G401.6 (cell line): ENCODE results near the gene PLAAT5.

Experiments
- FAIRE-seq: peaks from 2 replicates; lab custom pipeline; 2012; peaks lifted over from hg19 to GRCh38; lab: Jason Lieb, UNC

PLAAT5 gene

DNA sequence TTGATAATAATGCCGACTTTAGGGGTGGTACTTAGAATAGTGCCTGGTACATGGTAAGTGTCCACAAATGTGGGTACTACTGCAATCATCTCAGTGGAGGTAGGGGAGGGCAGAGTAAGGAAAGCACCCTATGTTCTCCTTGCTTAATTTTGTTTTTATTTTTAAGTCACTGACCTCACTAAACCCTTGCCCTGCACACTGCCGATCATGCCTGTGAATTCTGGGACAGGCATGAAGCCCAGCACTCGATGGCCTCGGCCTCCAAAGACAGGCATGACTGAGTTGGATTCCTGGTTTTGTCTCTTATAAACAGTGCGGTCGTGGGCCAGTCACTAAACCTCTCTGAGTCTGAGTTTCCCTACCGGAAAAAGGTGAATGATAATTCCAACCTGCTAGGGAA, 21.8 kb upstream of the PLAAT5 start:
- FAIRE-seq, result no peak

DNA sequence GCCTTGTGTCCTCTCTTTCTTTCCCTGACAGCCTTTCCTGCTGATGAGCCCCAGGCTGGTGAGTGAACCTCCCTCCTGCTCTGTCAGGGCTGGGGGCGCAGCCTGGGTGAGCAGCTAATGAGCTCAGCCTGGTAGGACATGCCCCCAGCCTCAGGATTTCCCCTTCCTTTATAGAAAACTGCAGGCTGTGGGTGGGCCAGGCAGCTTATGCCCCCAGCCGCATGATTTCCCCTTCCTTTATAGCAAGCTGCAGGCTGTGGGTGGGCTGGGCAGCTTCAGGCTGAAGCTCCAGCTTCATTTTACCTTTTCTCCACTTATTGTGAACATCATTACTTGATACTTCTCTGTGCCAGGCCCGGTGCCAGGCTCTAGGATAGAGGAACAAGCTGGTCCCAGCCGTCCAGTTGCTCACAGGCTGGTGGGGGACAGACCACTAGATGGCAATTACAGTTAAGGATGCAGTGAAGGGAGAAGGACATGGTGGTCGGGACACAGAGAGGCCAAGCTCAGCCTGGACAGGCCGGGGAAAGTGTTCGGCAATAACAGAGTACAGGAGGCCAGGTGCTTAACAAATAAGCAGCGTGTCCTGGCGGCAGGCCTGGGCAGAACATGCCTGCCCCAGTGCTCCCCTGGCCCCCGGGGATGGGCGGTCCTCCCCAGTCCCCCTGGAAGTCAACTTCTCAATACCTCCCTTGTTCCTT, 20.2 kb upstream of the PLAAT5 start:
- no peak for FAIRE-seq

DNA sequence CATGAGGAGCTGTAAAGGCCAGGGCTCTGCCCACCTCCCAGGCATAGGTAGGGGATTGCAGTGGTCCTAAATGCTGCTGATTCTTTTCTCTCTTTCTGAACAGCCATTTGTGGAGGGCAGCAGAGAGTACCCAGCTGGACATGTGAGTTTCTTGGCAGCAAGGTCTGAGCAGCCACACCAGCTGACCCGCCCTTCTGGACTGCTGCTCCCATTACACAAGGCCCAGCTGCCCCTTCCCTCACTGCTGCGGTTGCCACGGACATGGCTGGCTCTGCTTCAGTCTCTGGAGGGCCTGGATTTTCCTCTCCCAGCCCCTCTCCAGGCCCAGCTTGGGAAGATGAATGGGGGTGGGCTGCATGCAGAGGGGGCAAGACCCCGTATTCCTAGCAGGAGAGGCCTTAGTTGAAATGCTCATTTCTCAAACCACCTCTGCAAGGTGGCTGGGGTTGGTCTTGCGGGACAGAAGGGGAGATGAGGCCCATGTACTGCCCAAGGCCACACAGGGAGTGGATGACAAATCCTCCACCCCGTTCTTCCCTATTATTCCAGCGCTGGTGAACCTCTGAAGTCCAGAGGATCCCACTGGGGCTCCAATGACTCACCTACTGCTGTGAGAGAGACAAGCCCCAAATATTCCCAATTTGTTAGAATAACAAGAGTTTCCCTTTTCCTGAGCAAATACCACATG, 19.5 kb upstream of the PLAAT5 start:
- no peak for FAIRE-seq

DNA sequence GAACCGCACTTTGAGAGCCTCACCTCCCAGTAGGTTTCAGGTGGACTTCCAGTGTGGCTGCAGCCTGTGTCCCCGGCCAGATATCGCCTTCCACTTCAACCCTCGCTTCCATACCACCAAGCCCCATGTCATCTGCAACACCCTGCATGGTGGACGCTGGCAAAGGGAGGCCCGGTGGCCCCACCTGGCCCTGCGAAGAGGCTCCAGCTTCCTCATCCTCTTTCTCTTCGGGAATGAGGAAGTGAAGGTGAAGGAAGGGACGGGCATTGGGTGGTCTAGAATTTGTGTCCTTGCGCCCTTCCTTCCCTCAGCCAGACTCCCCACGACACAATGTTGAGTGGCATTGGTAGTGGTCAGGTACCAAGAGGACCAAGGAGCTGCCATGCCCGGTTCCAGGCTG, 17.8 kb upstream of the PLAAT5 start:
- FAIRE-seq, result no peak

DNA sequence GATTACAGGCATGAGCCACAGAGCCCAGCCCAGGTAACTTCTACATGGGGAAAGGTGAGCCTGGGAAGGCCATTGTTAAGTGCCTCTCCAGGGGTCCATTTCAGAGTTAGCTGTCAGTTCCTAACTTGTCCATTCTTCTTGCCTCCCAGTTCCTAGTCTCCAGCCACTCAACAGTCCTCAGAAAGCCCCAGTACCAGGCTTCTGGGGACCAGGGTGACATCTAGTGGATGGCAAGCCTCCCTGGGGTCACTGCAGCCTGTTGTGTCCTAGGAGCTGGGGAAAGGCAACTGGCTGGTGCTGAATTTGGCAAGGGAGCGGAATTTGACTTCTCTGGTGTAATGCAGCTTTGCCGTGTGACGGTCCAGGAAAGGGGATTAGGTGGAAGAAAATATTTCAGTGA, 17.0 kb upstream of the PLAAT5 start:
- FAIRE-seq, result no peak

DNA sequence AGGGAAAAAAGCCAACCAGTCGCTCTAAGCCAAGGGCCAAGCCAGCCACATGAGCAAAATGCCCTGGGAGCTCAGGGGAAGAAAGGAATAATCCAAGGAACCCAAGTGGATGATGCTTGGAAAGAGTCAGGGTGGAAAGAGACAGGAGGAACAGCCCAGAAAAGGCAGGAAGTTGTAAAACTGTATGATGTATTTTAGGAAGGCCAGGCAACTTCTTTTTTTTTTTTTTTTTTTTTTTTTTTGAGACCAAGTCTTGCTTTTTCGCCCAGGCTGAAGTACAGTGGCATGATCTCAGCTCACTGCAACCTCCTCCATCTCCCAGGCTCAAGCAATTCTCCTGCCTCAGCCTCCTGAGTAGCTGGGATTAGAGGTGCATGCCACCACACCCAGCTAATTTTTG, 16.5 kb upstream of the PLAAT5 start:
- FAIRE-seq, result no peak

DNA sequence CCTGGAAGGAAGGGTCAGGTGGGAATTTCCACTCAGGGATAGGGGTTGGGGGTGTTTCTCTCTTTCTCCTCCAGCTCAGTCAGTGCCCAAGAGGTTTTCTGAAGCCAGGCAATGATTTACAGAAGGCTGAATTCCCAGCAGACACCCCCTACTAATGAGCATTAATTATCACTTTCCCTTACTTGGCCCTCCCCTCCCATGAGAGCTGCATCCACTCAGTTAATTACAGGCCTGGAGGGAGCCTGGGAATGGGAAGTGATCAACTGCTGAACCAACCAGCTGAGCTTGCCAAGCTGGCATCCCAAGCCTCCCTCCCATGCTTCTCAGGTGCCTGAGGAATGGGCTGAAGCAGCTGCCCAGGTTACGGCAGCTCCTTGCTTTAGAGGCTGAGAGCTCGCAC, 15.9 kb upstream of the PLAAT5 start:
- FAIRE-seq, result no peak

DNA sequence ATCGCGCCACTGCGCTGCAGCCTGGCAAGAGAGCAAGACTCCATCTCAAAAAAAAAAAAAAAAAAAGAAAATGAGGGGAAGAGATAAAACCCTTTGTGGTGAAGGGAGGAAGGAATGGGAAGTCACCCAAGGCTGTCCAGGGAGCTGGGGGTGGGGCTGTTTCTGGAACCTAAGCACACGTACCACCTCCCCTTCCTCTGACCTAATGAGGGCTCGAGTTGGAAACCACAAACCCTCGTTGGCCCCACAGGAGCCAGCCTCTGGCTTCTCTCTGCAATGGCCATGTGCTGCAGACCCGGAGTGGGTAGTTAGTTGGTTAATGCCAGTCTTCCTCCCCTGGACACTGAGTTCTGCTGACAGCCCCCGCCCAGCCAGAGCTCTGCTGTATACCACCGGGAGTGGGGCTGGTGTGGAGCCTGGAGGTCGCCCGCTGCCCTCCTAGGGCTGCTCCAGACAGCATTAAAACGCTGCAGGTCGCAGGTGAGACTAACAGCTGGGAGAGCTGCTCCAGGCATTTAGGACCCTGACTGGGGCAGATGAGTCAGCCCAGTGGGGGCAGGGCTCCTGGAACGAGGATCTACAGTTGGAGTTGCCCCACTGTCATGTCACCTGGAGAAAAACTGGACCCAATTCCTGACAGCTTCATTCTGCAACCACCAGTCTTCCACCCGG, 15.0 kb upstream of the PLAAT5 start, which contains the start of gene LGALS12:
LGALS12 (plus strand) TSS at position 228 of the 672 bp plus-strand sequence; CDS start at position 603, 375 bp downstream.
- no peak for FAIRE-seq

DNA sequence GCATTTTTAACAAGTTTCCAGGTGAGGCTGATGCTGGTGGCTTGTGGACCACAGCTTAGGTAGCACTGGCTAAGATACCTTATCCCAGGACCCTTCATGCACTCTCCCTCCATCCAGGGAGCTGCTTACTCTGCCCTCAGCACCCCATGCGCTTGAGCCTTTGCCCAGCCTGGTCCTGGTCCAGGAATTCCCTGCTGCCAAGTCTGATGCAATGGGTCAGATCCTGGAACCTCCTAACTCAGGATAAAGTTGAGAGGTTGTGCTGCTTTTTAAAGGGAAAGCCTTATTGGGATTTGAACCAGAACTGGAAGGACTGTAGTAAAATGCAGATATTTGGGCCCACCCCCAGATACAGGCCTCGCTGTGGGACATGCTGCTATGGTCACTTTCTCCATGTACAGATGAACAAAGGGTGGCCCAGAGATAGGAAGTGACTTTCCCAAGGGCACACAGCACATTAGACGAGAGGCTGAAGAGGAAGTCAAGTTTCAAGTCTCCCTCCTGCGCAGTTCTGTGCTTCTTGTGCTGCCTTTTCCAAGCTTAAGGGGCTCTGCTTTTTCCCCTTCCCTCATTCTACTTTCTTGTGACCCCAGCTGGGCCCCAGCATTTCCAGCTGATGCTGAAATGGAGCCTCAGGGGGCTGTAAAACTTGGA, 14.1 kb upstream of the PLAAT5 start:
- no peak for FAIRE-seq

DNA sequence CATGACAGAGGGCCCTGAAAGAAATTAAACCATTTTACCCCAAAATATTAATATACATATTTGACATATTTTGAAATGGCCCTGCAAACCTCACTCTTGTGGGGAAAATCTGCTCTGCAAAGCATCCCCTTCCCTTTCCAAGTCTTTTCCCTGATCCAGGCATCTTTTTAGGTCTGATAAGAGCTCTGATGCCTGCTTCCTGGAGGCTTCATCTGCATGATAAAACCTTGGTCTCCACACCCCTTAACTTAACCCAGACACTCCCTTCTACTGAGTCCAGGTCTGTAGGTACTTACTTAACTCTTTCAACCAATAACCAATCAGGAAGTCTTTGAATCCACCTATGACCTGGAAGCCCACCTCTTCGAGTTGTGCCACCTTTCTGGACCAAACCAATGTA, 13.1 kb upstream of the PLAAT5 start:
- FAIRE-seq, result no peak

DNA sequence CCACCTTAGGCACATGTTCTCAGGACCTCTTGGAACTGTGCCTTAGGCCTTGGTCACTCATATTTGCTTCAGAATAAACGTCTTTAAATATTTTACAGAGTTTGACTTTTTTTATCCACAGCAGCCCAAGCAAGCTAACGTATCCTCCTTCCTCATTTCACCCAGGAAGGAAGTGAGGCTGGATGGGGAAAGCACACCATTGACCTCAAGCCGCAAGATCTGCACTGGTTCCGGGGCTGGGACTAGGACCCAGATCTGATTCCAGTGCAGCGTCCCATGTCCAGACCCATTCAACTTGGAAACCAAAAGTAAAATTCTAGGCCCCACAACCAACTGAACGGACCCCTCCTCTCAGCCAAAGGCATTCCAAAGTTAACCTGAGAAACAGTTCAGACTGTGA, 12.5 kb upstream of the PLAAT5 start:
- no peak for FAIRE-seq

DNA sequence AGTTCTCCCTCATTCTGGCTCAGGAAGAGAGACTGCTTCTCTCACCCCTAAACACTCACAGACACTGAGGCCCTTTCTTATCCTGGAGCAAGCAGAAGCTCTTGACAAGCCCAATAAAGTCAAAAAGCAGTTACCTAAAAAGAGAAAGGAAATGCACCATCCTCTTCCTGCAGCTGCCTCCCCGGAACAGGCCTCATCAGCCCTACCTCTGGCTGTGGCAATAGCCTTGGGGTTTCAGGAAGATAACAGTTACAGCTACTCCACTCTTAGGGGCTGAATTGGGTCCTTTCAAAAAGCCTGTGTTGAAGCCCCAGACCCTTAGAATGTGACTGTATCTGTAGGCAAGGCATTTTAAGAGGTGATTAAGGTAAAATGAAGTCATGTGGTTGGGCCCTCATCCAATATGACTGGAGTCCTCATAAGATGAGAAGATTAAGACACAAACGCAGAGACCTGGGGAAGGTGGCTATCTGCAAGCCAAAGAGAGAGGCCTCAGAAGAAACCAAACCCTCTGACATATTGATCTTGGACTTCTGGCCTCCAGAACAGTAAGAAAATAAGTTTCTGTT, 11.4 kb upstream of the PLAAT5 start:
- FAIRE-seq, result no peak

DNA sequence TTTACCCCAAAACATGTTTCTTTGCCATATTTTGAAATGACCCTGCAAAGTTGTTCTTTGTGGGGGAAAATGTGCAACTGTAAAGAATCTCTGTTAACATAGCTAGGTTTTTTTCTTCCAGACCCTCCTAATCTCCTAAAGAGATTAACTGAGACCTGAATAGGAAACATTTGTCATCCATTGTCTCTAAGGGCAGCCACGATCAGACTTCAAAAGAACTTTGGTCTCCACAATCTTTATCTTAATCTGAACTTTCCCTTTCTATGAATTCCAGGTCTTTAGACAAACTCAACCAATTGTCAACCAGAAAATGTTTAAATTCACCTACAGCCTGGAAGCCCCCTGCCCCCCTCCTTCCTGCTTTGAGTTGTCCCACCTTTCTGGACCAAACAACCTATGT, 10.3 kb upstream of the PLAAT5 start:
- FAIRE-seq, result no peak

DNA sequence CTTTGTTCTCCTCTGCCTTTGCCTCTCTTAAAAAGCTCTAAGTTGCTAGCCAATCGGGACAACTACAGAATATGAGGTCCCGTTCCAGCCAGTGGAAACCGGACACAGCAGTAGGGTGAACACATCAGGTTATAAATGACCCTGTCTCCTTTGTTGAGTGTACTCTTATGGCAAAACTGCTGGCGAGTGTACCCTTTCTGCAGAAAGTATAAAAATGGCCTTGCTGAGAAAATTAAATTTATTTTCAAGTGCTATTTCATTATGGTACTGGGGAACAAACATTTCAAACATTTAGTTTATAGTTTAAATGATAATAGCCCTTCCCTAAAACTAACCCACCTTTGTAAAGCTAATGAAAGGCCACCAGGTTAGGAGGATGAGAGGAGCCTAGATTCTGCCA, 8.9 kb upstream of the PLAAT5 start:
- no peak for FAIRE-seq

DNA sequence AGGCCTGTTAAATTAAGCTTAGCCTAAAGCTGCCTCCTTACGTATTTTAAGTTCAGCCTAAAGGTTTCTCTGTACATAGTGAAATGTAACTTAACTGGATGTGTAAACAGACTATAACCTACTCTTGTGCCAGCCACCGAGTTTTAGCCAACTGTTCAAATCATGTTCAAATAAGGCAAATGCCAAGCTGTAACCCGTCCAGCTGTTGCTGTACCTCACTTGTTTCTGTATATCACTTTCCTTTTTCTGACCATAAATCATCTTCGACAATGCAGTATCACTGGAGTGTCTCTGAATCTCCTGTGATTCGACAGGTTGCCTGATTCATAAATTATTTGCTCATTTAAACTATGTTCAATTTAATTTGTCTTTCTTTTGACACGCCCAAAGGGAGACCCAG, 4.0 kb upstream of the PLAAT5 start:
- FAIRE-seq, result no peak

DNA sequence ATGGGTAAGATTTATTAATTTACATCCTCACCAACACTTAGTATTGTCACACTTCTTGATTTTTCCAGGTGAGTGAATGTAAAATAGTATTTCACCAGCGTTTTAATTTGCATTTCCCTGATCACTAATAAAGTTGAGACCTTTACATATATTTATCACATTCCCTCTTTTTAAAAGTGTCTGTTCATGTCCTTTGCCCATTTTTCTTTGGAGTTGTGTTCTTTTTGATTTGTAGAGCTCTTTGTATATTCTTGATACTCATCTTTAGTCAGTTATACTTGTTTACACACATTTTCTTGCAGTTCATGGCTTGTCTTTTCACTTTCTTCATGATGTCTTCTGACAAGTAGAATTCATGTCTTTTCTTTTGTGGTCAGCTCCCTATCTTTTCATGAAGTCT, 2.2 kb upstream of the PLAAT5 start:
- FAIRE-seq, result no peak

DNA sequence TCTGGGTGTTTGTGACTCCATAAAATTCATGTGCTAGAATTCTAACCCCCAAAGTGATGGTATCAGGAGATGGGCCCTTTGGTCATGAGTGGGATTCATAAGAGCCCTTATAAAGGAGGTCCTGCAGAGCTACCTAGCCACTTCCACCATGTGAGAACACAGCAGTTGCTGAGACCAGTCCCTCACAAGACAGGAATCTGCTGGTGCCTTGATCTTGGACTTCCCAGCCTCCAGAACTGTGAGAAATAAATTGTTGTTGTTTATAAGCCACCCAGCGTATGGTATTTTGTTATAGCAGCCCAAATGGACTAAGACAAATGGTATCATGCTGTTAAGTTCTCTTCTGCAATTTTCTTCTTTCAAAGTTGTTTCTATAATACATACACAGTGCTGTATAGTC, 1.5 kb upstream of the PLAAT5 start:
- no peak for FAIRE-seq

DNA sequence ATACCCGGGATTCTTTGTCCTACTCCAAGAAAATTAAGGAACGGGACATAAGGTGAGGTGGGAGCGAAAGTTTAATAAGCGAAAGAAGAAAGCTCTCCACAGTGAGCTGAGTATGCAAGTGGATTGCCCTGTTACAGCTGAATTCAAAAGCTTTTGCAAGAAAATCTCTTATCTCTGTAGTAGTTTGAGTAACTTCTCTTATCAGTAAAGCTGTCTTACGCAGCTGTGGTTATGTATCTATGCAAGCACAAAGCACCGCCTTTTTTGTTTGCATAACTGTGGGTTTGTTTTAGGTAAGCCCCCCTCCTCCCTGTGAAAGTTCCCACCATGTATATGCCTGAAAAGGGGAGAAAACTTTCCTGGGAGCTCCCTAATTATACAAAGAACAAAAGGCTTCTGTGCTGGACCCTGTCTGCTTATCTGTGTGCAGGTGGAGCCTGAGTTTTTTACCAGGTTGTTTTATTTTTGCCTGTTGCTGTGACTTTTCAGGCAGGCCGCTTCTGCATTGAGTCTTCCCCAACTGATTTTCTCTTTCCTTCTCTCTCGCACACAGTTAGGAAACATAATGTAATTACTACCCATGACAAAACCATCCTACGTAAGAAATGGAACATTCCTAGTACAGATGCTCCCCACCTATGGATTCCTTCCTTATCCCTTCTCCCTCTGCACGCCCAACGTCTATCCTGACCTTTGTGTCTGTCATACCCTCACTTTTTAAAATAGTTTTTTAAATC, 837 bp upstream of the PLAAT5 start:
- no peak for FAIRE-seq

DNA sequence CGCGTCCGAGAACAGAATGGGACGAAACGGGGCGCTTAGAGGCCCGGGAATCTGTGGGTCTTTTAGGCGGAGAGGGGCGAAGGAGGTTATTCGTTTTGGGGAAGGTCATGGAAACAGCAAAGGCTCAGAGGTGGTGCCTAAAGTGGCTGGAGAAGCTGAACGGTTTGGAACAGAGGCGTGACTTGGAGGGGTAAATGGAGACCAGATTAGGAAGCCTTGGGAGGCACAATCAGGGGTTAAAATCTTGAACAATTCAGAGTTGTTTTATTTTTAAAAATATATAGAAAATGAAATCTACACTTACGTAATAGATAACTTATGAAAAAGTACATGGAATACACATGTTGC, 247 bp upstream of the PLAAT5 start:
- FAIRE-seq, result no peak

DNA sequence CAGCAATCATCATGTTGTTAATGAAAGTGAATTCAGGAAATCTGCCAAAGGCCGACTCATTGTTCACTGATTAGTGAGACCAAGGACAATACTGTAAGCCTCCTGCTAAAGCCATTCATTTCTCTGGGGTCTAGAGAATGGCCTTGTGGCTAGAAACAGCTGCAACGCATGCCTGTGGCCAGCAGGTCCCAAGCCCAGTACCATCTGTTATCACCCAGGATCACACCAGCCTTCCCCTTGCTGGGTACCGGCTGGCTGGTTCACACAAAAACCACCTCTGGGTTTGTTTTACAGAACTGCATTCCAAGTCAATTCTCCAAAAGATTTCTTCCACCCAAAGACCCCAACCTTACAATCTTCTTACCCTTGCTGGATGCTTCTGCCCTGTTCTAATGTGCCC, 1.1 kb downstream of the PLAAT5 start:
- no peak for FAIRE-seq

DNA sequence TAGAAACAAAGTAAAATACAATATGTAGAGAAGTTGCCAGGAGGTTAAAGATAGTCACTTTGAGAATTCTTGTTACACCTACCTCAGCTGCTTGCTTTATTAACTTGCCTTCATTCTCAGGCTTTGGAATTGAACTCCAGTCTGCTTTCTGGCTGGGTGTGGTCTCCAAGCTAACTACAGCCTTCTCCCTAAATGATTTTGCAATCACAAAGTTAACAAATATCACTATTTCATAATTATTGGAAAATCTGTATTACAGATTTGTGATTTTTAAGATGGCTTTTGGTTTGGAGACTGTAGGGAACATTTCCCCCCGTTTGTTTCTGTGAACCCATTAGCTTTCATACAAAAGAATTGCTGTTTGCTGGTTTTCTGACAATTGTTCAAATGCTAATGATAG, 2.2 kb downstream of the PLAAT5 start:
- FAIRE-seq, result no peak

DNA sequence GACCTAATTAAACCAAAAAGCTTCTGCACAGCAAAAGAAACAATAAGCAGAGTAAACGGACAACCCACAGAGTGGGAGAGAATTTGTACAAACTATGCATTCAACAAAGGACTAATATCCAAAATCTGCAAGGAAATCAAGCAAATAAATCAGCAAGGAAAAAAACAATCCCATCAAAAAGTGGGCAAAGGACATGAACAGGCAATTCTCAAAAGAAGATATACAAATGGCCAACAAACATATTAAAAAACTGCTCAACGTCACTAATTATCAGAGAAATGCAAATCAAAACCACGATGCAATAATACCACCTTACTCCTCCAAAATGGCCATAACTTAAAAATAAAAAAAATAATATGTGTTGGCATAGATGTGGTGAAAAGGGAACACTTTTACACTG, 5.2 kb downstream of the PLAAT5 start:
- FAIRE-seq, result no peak
